DMS114 treated with DMSO at 0.1 percent for 48 hours (cell line): ENCODE results near the gene HOXB6.
A peak's percentile ranks its signal among the peaks of the same experiment; 100 is the strongest.

Experiments used
- DNase-seq: peaks from one replicate; lab custom pipeline; 2025; ENCODE audit not compliant: unreplicated experiment; lab: John Stamatoyannopoulos, UW

HOXB6 gene

GRCh38 chr17:48604770-48605329 lies at the start of gene HOXB6:
TSS of gene HOXB6 (minus strand) at chr17:48604986. CDS start at chr17:48598150, 6,836 bp downstream.
- peak; percentile 46 for DNase-seq

- no peak for DNase-seq
Observed at GRCh38 chr17:48649741-48650140, 45.0 kb upstream of the HOXB6 start.

DNA sequence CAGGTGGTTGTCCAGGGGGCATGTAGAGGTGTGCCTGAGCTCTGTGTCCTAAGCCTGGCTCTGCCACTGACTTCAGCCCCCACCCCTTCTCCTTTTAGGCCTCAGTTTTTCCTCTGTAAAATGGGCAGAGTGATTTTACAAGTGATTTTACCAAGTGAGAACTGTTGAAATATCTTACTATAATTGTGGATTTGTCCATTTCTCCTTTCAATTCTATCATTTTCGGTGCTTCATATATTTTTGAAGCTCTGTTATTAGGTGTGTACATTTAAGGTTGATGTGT lies 43.1 kb upstream of the HOXB6 start:
- no peak for DNase-seq

DNA sequence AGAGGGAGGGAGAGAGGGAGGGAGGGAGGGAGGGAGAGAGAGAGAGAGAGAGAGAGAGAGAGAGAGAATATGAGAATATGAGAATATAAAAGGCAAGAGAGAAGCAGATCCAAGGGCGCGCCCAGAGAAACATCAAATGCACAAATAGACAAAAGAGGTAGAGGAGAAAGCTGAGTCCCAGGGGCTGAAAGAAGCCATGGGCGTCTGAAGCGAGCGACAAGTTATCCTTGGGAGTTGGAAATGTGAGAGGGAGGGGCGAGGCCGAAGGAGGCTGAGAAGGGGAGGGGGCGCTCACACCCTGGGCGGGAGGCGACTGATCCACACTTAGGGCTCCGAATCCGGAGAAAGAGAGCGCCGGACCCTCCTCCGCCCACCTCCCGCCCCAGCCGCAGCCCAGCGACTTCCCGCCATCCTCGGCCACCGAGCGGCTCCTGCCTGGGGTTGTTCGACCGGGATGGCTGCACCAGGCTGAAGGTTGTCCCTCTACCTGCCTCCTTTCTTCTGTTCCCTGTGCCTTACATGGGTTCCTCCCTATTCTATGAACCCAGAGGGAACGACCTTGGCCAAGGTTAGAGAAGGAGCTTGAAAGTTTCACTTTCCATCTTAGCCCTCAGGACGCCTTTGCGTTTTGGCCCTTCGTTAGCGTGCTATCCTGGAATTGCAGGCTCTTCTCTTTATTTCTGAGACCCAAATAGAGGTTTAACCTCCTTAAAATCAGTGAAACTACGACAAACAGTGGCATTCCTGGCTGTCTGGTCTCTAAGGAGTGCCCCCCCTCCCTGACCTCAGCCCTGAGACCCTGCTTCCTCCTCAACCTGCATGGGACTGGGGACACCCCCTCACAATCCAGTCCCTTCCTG lies 42.5 kb upstream of the HOXB6 start:
- no peak for DNase-seq

DNA sequence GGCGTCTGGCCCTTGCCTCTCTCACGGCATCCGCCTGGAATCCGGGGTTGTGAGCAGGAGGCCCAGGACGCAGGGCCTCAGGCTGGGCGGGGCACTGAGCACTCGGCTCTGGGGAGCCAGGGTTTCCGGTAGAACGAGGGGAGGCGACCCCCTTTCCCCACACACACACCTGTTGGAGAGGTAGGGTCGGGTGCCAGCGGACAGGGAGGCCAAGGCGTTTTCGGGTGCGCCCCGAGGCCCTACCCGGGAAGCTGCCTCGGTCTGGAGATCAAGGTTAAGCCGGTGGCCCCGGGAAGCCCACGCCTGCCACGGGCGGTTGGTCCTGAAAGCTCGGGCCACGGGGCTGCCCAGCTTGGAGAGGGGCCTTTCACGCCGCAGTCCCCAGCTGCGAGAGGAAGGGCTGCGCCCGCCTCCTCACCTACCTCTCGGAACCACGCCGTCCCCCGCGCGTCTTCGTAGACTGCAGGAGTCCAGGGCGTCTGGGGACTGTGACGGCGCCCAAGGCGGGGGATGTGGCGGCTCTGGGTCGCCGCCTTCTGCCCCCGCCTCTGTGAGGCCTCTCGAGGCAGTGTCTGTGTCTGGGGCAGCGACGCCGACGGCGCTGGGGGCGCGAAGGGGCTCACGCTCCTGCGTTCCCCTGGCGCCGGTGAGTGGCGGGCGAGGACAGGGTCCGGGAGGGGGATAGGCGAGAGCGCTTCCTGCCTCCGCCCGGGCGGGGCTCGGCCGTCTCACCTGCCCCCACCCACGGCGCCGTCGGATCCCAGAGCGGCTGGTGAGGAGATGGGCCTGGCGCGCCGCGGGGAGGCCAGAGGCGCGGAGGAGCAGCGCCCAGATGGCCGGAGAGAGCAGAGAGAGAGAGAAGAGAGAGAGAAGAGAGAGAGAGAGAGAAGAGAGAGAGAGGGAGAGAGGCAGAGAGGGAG lies 41.7 kb upstream of the HOXB6 start:
- no peak for DNase-seq

GRCh38 chr17:48645639-48646182 lies 40.9 kb upstream of the HOXB6 start:
- DNase-seq = no peak

DNA sequence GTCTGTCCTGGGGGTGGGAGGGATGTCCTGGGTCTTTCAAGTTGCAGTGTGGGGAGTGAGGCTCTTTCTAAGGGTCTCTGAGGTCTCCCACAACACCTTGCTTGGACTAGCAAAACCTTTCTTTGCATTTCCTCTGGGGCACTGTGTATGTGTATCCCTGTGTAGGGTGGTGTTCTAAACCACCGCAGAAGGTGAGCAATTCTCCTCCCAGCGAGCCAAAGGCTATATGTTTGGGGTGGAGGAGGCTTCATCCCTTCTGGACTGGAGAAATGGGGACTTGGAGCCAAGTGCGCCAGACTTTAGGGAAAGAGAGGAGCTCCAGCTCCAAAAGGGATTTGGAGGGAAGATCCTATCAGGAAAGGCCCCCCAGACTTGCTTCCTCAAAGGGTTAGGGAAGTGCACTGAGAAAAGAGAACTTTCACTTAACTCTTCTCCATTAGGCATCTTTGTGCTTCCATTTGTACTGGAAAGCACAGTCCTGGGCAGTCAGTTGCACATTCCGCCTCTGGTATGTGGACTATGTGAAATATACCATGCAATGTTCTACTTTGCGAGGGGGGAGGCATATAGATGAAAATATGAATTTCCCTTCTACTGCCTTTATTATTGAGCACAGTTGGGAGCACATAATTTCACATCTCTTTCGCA lies 40.2 kb upstream of the HOXB6 start:
- DNase-seq = no peak

GRCh38 chr17:48644159-48644558 lies 39.4 kb upstream of the HOXB6 start:
- DNase-seq = no peak

DNA sequence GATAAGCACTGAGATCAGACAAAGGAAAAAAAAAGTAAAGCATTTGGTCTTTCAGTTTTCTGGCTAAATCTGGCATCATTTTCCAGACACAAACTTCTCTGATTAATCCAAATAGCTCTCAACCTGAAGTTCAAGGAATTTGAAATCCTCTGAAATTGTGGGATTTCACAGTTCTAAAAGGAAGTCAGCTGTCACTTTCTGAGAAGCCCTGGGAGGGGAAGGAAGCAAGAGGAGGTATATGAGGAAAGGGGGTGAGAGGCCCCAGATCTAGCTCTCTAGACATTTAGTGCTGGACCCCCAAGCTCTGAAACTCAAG lies 38.9 kb upstream of the HOXB6 start:
- DNase-seq = no peak

DNA sequence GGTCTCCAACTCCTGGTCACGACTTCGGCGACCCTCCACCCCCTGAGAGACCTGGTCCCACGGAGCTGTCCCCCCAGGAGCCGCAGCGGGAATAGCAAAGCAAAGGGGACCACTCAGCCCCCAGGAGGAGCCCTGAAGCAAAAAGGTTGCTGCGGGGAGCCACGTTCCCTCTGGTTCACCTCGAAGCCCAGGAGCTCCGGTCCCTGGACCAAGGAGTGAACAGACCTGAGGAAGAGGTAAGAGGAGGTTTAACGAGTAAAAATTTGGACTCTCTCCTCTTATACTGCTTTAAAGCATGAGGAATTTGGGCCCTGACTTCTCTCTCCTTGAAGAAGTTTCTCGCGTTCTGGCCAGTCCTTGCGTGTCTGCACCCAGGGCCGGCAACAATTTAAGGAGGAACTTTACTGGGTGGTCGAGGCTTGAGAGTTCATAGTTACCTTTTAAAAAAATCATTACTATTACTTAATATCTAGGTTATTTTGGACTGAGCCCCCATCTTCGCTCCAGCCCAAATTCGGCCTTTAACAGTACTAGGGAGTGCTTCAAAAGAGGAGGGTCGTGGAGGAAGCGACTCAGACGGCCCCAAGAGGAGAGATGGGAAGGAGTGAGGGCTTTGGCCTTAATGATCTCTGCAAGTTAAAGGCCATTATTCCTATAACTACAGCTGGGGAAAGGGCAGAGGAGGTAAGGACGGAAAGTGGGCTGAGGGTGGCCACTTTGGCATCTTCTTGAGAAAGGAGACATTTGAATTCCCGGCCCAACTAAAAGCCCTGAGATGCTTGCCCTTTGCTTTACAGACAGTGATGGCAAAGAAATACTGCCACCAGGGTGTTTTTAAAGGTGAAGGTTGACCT lies 38.3 kb upstream of the HOXB6 start:
- no peak for DNase-seq

DNA sequence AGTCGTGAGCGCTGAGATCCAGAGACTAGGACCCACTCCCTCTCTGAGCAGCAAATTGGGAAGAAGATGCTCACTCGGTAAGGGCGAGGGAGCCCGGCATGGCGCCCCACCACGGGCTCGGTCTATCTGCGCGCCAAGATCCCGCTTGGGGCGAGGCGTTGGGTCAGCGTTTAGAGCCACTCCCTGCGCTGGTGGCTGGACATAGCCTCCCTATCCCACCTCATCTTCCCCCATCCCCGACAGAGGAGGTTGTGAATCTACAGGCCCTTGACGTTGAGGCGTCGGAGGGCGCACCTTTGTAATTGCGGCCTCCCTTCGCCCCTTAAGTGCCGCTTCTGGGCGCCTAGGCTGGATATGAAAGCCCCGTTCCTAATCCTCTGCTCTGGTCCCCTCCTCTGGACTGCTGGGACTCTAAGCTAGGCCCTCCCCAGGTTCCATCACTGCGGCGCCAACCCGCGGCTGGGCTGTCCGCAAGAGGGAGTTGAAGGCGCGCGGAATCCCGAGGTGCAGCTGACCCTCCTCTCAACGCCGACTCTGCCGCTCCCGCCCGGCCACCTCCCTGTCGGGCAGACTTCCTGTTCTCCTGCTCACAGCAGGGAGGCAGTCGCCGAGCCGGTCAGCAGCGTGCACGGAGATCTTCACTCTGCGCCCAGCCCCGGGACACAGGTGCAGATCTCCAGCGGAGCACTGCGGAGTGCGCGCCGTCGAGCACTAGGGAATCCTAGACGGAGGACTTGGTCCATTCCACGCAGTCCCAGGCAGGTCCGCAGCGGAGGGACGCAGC lies 37.5 kb upstream of the HOXB6 start:
- no peak for DNase-seq

GRCh38 chr17:48641541-48642058 lies 36.8 kb upstream of the HOXB6 start:
- DNase-seq = no peak

- DNase-seq = no peak
Observed at GRCh38 chr17:48640858-48641180, 36.0 kb upstream of the HOXB6 start.

- DNase-seq = no peak
Observed at GRCh38 chr17:48639982-48640857, 35.4 kb upstream of the HOXB6 start.

DNA sequence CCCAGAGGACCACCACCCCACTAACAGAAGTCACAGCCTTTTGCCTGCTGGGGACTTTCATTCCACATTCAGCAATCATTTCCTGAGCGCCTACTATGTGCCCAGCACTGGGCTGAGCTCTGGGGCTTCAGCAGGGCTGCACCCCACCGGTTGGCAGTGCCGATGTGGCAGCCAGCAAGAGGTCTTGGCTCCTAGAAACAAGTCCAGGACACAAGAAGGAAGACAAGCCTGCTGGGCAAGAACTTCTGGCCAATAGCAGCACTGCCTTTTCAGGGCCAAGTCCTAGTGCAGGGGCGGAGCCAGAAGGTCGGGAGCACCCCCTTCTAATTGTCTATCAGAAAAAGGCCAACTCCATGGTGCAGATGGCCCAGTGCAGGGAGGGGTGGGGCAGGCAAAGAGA lies 34.4 kb upstream of the HOXB6 start:
- no peak for DNase-seq

GRCh38 chr17:48637323-48638260 lies 32.8 kb upstream of the HOXB6 start:
- DNase-seq = no peak
